Naive thymus-derived CD8-positive, alpha-beta T cell (primary cell): ENCODE data around the gene CRYBG1. TPM values are rescaled to one million over a fixed set of nuclear protein-coding genes. Genes with fewer than 3 reads are reported as not detected.
A peak's percentile ranks its signal among the peaks of the same experiment; 100 is the strongest.
"Not testable (repeated sequence)": the region's sequence is repeated elsewhere in the genome, so short reads cannot be mapped to it uniquely, and the experiment has no call there.

Experiments used
- ATAC-seq, 2 donors: fragments of 150-1000 bp; cut with Tn5 transposase in 1 of 2; sonication (Bioruptor Pico), chemical (Tn5 transposase) in 1 of 2; 1 replicate in 1 of 2; 2 replicates in 1 of 2; pipeline ENCODE4 v1.10.0; 2021; ENCODE audit warnings: mild to moderate bottlenecking in 2 of 2, moderate library complexity in 2 of 2
- POLR2A ChIA-PET: fragments of 350-600 bp; sonication (Branson Sonifier 250); formaldehyde crosslinking; loops from one replicate; lab custom pipeline; 2021; ENCODE audit warnings: antibody characterized with exemption; lab: Charles Lee
- DNase-seq, 10 donors: peaks; one replicate each; pipeline versions ENCODE4 v3.0.0 to v3.0.0-alpha.2; 2020 to 2022
- H3K27ac Mint-ChIP-seq, 10 donors: one replicate each; pipeline ENCODE4 v1.8.0; 2020 to 2022; ENCODE audit warnings: mild to moderate bottlenecking in 10 of 10, mixed read lengths in 10 of 10, moderate library complexity in 4 of 10, inconsistent platforms in 1 of 10
- H3K27me3 Mint-ChIP-seq, 5 donors: one replicate each; pipeline ENCODE4 v1.8.0; 2021 to 2022; ENCODE audit warnings: mixed read lengths in 5 of 5
- H3K36me3 Mint-ChIP-seq, 3 donors: one replicate each; pipeline ENCODE4 v1.8.0; 2020 to 2022; ENCODE audit warnings: mixed read lengths in 3 of 3, mild to moderate bottlenecking in 2 of 3, inconsistent platforms in 1 of 3
- H3K4me1 Mint-ChIP-seq, 4 donors: one replicate each; pipeline ENCODE4 v1.8.0; 2021 to 2022; ENCODE audit warnings: mixed read lengths in 4 of 4
- H3K4me3 Mint-ChIP-seq, 10 donors: one replicate each; pipeline ENCODE4 v1.8.0; 2020 to 2022; ENCODE audit warnings: mild to moderate bottlenecking in 10 of 10, mixed read lengths in 10 of 10, moderate library complexity in 6 of 10, inconsistent platforms in 1 of 10
- H3K9me3 Mint-ChIP-seq, 9 donors: one replicate each; pipeline ENCODE4 v1.8.0; 2020 to 2022; ENCODE audit warnings: mixed read lengths in 9 of 9, mild to moderate bottlenecking in 3 of 9, inconsistent platforms in 1 of 9, moderate library complexity in 1 of 9
- polyA plus RNA-seq, 3 donors: library from polyadenylated mRNA; unstranded; fragments of 300-500 nt; fragmentation: Illumina TruSeq; gene quantifications; one replicate each; pipeline ENCODE4 v1.2.3, GENCODE V29; 2021
- total RNA-seq, 8 experiments: library from RNA in 2 of 8; stranded (reverse) in 2 of 8; gene quantifications; one replicate each; pipeline ENCODE4 v1.2.3 and lab custom pipeline; 2021 to 2026

CRYBG1 gene
- total and polyA plus RNA-seq, 5 experiments from 2014 or later = 10.1 to 28.2 (median 19.4) TPM

DNA sequence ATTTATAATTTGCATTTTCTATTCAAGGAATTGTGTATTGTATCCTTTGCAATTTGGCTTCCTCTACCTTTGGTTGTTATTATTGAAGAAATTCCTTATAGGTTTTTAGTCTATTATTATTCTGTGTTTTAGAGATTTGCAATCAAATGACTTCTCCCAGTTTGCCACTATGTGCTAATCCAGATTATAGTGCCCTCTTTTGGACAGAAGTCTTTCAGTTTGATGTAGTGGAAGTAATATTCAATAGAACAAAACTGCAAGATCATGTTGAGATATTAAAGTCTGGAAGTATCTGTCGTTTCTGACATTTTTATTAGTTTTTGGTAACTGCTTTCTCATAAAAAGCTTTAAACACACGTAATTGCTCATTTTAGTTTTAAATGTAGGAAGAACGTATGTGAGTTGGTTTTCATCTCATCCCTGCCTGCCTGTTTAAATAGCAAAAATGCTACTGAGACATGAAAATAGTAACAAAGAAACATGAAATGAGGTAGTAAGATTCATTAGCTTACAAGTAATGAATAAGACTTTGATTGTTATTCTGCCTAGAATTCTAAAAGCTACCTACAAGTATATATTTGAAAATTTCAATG, 195.9 kb downstream of the CRYBG1 start:
- DNase-seq (peak in 3 of 10 donors; percentile 50 to 59 (median 57)), ATAC-seq (peak; percentile 68 to 69)
- H3K27me3 Mint-ChIP-seq = no peaks in the 10 kb centered on the region
- H3K4me3 Mint-ChIP-seq = no peak overlapping the region
- POLR2A ChIA-PET = interaction anchor here (1.5 to 4.5 kb wide), 3 partner anchors 34 to 47 kb away, joined by 3 to 20 read pairs (median 16); no protein-coding TSS in a partner anchor
- peaks cover 0 to 7% (median under 1%) of the 10 kb centered on the region in 4 donors for H3K4me1 Mint-ChIP-seq
- peak overlapping the region in 3 of 10 donors; percentile 6 to 35 (median 11) for H3K27ac Mint-ChIP-seq
- peaks cover 0 to 83% (median 7%) of the 10 kb centered on the region in 3 donors for H3K36me3 Mint-ChIP-seq
- H3K9me3 Mint-ChIP-seq = no peaks in the 10 kb centered on the region

- Mint-ChIP-seq H3K27ac (peak overlapping the region in 2 of 10 donors; percentile 14 to 46), H3K4me1 (peaks cover 0 to 9% (median under 1%) of the 10 kb centered on the region in 4 donors), H3K27me3 (no peaks in the 10 kb centered on the region), H3K36me3 (peaks cover 0 to 87% (median 10%) of the 10 kb centered on the region in 3 donors), H3K4me3 (no peak overlapping the region), H3K9me3 (no peaks in the 10 kb centered on the region)
- no peak for DNase-seq
- no peak for ATAC-seq
- POLR2A ChIA-PET = interaction anchor here (1.2 kb wide), 1 partner anchor 48 kb away, joined by 4 read pairs; no protein-coding TSS in a partner anchor
Measured at GRCh38 chr6:106557837-106558236, 197.3 kb downstream of the CRYBG1 start.

- ATAC-seq = no peak
- no peak overlapping the region for H3K4me3 Mint-ChIP-seq
- H3K27ac Mint-ChIP-seq = peak overlapping the region in 2 of 10 donors; percentile 46 to 57
- peaks cover 0 to 87% (median 10%) of the 10 kb centered on the region in 3 donors for H3K36me3 Mint-ChIP-seq
- DNase-seq = no peak
- POLR2A ChIA-PET = interaction anchor here (1.2 kb wide), 1 partner anchor 49 kb away, joined by 4 read pairs; no protein-coding TSS in a partner anchor
- no peaks in the 10 kb centered on the region for H3K9me3 Mint-ChIP-seq
- peaks cover 0 to 6% (median under 1%) of the 10 kb centered on the region in 4 donors for H3K4me1 Mint-ChIP-seq
- H3K27me3 Mint-ChIP-seq = no peaks in the 10 kb centered on the region
Measured at GRCh38 chr6:106558364-106558763, 197.8 kb downstream of the CRYBG1 start.

DNA sequence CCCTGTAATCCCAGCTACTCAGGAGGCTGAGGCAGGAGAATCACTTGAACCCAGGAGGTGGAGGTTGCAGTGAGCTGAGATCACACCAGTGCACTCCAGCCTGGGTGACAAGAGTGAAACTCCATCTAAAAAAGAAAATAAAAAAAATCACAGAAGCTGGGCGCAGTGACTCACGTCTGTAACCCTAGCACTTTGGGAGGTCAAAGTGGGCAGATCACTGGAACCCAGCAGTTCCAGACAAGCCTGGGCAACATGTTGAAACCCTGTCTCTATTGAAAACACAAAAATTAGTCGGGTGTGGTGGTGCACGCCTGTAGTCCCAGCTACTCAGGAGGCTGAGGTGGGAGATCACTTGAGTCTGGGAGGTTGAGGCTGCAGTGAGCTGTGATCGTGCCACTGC, 199.1 kb downstream of the CRYBG1 start:
- DNase-seq, H3K4me1 Mint-ChIP-seq, H3K4me3 Mint-ChIP-seq, H3K9me3 Mint-ChIP-seq, ATAC-seq, H3K27me3 Mint-ChIP-seq, POLR2A ChIA-PET: not testable (repeated sequence)
- Mint-ChIP-seq H3K27ac (peak overlapping the region in 1 of 10 donors; percentile 20), H3K36me3 (peaks cover 0 to 87% (median 9%) of the 10 kb centered on the region in 3 donors)

DNA sequence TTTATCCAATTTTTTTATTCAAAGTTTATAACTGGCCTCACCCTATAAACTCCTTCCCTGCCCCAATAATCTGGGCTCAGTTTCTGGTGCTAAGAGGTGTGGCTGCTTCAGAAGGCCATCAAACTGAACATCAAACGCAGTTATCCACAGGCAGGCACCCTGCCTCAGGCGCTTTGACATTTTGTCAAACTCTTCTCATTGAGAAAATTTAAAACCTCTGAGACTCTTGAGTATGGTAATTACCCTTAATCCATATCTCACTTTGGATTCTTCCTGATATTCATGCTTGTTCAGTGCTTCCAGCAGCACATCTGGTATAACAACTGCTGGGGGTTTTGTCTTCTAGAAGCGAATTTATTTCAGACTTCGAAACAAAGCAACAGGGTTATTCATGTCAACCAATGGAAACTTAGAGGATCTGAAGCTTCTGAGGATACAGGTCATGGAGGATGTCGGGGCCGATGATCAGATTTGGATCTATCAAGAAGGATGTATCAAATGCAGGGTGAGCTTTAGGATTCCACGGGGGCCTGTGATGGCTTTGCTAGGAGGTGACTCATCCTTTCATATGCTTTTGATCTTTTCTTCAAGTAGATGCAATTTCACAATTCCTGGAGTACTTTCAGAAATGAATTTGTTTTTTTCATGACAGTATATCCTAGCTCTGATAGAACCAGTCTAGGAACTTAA, 200.6 kb downstream of the CRYBG1 start:
- POLR2A ChIA-PET = no interaction called here
- no peaks in the 10 kb centered on the region for H3K9me3 Mint-ChIP-seq
- H3K4me3 Mint-ChIP-seq = no peak overlapping the region
- DNase-seq = no peak
- H3K27me3 Mint-ChIP-seq = no peaks in the 10 kb centered on the region
- no peak for ATAC-seq
- peak overlapping the region in 7 of 10 donors; percentile 20 to 71 (median 37) for H3K27ac Mint-ChIP-seq
- peaks cover 0 to 91% (median 13%) of the 10 kb centered on the region in 3 donors for H3K36me3 Mint-ChIP-seq
- peaks cover 0 to 6% (median 1%) of the 10 kb centered on the region in 4 donors for H3K4me1 Mint-ChIP-seq

- Mint-ChIP-seq H3K4me3 (no peak overlapping the region), H3K4me1 (peaks cover 0 to 2% (median under 1%) of the 10 kb centered on the region in 4 donors), H3K27me3 (no peaks in the 10 kb centered on the region), H3K36me3 (peaks cover 0 to 93% (median 13%) of the 10 kb centered on the region in 3 donors), H3K27ac (peak overlapping the region in 6 of 10 donors; percentile 5 to 47 (median 34)), H3K9me3 (no peaks in the 10 kb centered on the region)
- no peak for ATAC-seq
- no peak for DNase-seq
- POLR2A ChIA-PET = interaction anchor here (0.6 kb wide), 1 partner anchor 472 kb away, joined by 3 read pairs; no protein-coding TSS in a partner anchor
Measured at GRCh38 chr6:106561686-106562405, 201.3 kb downstream of the CRYBG1 start.

DNA sequence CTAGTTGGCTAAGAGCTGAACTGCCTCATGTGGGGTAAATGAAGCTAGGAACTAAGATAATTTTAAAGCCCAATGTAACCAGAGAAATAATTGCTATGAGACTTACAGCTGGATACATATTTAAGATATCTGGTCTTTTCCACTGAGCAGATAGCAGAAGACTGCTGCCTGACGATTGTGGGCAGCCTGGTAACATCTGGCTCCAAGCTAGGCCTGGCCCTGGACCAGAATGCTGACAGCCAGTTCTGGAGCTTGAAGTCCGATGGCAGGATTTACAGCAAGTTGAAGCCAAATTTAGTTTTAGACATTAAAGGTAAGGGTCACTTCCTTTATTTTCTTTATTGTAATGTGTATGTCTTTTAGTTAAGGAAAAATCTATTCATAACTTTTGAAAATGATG, 203.1 kb downstream of the CRYBG1 start:
- peaks cover 0 to 2% (median under 1%) of the 10 kb centered on the region in 4 donors for H3K4me1 Mint-ChIP-seq
- peak overlapping the region in 2 of 10 donors; percentile 18 to 19 for H3K27ac Mint-ChIP-seq
- H3K27me3 Mint-ChIP-seq = no peaks in the 10 kb centered on the region
- H3K4me3 Mint-ChIP-seq = no peak overlapping the region
- DNase-seq = no peak
- H3K36me3 Mint-ChIP-seq = peaks cover 0 to 91% (median 15%) of the 10 kb centered on the region in 3 donors
- no peak for ATAC-seq
- POLR2A ChIA-PET = no interaction called here
- no peaks in the 10 kb centered on the region for H3K9me3 Mint-ChIP-seq

- DNase-seq = no peak
- POLR2A ChIA-PET = interaction anchor here (0.9 kb wide), 1 partner anchor 55 kb away, joined by 3 read pairs; no protein-coding TSS in a partner anchor
- peak overlapping the region in 2 of 10 donors; percentile 6 to 18 for H3K27ac Mint-ChIP-seq
- H3K36me3 Mint-ChIP-seq = peaks cover 0 to 88% (median 14%) of the 10 kb centered on the region in 3 donors
- no peaks in the 10 kb centered on the region for H3K9me3 Mint-ChIP-seq
- no peak for ATAC-seq
- no peak overlapping the region for H3K4me3 Mint-ChIP-seq
- H3K4me1 Mint-ChIP-seq = peaks cover 0 to 2% (median under 1%) of the 10 kb centered on the region in 4 donors
- no peaks in the 10 kb centered on the region for H3K27me3 Mint-ChIP-seq
Measured at GRCh38 chr6:106564476-106564875, 204.0 kb downstream of the CRYBG1 start.

DNA sequence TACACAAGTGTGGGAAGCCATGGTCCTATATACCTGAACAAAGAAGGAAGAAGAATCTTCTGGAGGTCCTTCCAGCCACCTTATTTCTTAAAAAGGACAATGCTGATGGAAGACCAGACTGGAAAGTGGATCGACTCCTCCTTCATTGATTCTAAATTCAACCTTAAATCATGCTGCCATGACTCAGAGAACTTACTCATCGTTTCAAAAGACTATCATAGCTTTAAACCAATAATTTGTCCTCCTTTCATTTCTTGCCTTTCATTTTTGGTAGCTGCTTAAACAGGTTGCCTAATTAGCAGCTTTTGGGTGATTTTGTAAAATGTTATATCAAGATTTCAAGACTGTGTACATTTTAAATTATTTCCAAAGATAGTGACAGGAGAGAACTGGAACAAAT, 208.0 kb downstream of the CRYBG1 start:
- no peak for DNase-seq
- Mint-ChIP-seq H3K36me3 (peaks cover 0 to 73% (median 10%) of the 10 kb centered on the region in 3 donors), H3K4me1 (peaks cover 0 to 3% (median 1%) of the 10 kb centered on the region in 4 donors), H3K27ac (peak overlapping the region in 3 of 10 donors; percentile 53 to 84 (median 78)), H3K9me3 (no peaks in the 10 kb centered on the region), H3K4me3 (no peak overlapping the region), H3K27me3 (no peaks in the 10 kb centered on the region)
- POLR2A ChIA-PET = no interaction called here
- no peak for ATAC-seq

GRCh38 chr6:106569428-106569827, 208.9 kb downstream of the CRYBG1 start:
- H3K9me3 Mint-ChIP-seq = no peaks in the 10 kb centered on the region
- POLR2A ChIA-PET = interaction anchor here (0.7 kb wide), 1 partner anchor 226 kb away, joined by 4 read pairs; no protein-coding TSS in a partner anchor
- peaks cover 0 to 2% (median under 1%) of the 10 kb centered on the region in 4 donors for H3K4me1 Mint-ChIP-seq
- H3K27me3 Mint-ChIP-seq = no peaks in the 10 kb centered on the region
- DNase-seq (no peak), ATAC-seq (no peak)
- H3K27ac Mint-ChIP-seq = peak overlapping the region in 2 of 10 donors; percentile 38 to 69
- H3K36me3 Mint-ChIP-seq = peaks cover 0 to 64% (median 6%) of the 10 kb centered on the region in 3 donors
- H3K4me3 Mint-ChIP-seq = no peak overlapping the region

DNA sequence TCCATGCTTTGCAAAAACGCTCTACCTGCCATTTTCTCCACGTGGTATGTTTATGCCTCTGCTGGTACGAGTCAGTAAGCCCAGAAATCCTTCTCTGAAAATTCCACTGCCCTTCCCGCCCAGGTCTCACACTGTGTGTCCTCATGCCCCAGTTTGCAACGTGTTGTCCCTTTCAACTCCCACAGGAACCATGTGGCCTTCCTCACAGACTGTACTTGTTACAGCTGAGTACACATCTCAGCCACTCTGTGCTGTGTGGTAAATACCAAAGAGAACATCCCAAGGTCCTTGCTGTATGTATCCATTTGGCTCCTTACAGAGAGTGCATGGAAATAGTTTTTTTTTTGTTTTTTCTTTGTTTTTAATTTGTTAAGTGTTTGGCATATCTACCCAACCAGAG, 211.9 kb downstream of the CRYBG1 start:
- ATAC-seq (no peak), DNase-seq (no peak)
- H3K27me3 Mint-ChIP-seq = no peaks in the 10 kb centered on the region
- peaks cover 0 to 57% (median 7%) of the 10 kb centered on the region in 3 donors for H3K36me3 Mint-ChIP-seq
- no peak overlapping the region for H3K4me3 Mint-ChIP-seq
- POLR2A ChIA-PET = interaction anchor here (0.6 kb wide), 1 partner anchor 1085 kb away, joined by 3 read pairs; no protein-coding TSS in a partner anchor
- H3K4me1 Mint-ChIP-seq = peaks cover 0 to 2% (median under 1%) of the 10 kb centered on the region in 4 donors
- peak overlapping the region in 8 of 10 donors; percentile 12 to 82 (median 74) for H3K27ac Mint-ChIP-seq
- H3K9me3 Mint-ChIP-seq = no peaks in the 10 kb centered on the region
